GM13976 (cell line): ENCODE data around the gene EHMT1.

Experiments used
- DNase-seq: peaks from one replicate; pipeline ENCODE4 v3.0.0; 2012; ENCODE audit warnings: low spot score
- in situ Hi-C: fragments of 300-500 bp; cut with MboI; formaldehyde crosslinking; loops from one replicate; pipeline ENCODE4 v1.12.0; 2022; ENCODE audit warnings: low sequenced_read_pairs, mixed read lengths, inconsistent platforms; ENCODE audit not compliant: unreplicated experiment
- TF ChIP-seq, protein P1 (sequence below): IDR thresholded peaks from 2 replicates; pipeline ENCODE4 v1.5.1; 2012; ENCODE audit warnings: borderline replicate concordance, mild to moderate bottlenecking; ENCODE audit not compliant: insufficient read depth; ENCODE audit errors: extremely low read depth, missing control alignments, control extremely low read depth

Gene EHMT1

DNA sequence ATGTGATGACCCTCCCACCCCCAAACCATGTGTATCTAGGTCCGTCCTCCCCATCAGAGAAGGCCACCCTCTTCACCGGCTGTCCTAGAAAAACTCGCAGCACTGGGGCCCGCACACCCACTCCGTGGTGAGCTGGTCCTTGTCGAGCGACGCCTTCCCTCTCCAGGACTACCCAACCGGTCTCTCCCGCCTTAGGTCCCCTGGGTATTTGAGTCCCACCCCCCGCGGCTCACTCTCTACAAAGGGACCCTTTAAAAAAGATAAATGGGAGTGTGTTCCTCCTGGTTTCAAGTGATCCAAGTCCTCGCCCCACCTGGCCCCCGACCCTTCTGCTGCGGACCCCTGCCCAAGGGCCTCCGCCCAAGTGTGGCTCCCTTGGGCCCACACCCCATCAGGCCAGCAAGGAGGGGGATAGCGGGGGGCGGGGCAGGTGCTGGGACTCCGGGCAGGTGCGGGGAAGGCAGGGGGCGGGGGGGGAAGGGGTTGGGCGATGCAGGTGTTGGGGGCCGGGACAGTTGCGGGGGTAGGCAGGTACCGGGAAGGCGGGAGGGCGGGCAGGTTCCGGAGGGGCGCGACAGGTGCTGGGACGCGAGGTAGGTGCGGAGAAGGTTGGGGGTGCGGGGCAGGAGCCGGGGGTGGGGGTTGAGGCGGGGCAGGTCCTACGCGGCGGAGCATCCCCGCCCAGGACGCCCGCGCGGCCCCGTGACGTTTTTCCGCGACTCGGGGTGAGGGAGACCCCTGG is 14.3 kb upstream of the EHMT1 start:
- TF ChIP-seq, protein P1, sequence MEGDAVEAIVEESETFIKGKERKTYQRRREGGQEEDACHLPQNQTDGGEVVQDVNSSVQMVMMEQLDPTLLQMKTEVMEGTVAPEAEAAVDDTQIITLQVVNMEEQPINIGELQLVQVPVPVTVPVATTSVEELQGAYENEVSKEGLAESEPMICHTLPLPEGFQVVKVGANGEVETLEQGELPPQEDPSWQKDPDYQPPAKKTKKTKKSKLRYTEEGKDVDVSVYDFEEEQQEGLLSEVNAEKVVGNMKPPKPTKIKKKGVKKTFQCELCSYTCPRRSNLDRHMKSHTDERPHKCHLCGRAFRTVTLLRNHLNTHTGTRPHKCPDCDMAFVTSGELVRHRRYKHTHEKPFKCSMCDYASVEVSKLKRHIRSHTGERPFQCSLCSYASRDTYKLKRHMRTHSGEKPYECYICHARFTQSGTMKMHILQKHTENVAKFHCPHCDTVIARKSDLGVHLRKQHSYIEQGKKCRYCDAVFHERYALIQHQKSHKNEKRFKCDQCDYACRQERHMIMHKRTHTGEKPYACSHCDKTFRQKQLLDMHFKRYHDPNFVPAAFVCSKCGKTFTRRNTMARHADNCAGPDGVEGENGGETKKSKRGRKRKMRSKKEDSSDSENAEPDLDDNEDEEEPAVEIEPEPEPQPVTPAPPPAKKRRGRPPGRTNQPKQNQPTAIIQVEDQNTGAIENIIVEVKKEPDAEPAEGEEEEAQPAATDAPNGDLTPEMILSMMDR: no peak
- in situ Hi-C loops: no loop called here
- DNase-seq: no peak

DNA sequence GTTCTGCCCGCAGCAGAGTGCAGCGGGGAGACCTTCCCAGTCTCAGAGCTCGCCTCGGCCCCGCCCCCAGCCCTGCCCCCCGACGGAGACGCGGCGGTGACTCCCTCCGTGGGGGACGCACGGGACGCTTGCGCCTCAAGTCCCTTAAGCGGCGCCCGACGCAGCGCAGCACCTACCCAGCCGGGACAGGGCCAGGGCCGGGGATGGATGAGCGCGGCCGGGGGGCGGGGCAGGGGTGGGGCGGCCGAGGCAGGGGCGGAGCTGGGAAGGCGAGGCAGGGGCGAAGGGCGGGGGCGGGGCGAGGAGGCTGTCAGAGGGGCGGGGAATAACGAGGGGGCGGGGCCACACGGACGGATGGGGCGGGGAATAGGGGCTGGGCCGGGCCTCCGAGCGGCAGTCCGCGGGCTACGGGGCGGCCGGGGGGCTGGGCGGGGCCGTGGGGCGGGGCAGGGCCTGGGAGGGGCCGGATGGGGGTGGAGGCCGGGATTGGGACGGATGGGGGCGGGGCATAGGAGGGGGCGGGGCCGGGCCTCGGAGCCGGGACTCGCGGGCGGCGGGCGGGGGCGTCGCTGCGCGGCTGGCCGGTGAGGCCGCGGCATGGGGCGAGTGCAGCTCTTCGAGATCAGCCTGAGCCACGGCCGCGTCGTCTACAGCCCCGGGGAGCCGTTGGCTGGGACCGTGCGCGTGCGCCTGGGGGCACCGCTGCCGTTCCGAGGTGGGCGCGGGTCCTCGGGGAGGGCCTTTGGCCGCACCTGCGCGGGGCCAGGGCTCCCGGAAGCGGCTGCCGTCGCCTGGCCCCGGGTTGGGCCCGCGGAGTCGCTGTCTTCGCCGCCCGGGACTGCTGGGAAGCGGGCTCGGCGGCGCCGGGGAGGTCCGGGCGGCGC is 13.4 kb upstream of the EHMT1 start, which contains the start of gene ARRDC1:
Gene ARRDC1 (plus strand): TSS at position 566 of the 884 bp plus-strand sequence. CDS start 32 bp downstream, at position 598.
- TF ChIP-seq, protein P1: peak; percentile 5
- peak; percentile 100 for DNase-seq
- in situ Hi-C loops: no loop called here

DNA sequence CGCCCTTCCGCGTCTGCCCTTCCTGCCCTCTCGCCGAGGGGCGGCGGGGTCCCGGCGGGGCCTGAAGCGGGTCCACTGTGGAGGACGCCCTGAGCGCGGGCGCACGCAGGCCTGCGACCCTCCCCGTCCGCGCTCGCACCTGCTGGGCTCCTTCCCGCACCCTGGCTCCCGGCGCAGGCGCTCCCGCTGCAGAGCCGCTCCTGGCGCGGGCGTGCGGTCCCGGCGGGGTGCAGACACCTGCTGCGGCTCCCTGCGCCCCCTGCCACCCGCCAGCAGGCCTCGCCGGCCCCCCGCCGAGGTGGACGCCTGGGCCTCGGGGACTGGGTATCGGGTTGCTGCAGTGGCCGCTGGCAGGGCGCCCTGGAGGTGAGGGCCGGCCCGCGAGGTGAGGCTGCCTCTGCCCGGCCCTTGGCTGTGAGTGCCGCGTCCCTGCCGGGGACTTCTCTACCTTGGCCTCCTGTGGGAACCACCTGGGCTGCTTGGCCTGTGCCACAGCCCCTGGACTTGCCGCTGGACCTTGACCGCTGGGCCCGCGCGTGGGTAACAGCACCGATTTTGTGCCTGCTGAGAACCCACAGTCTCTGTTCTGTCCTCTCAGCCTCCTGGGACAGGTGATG is 12.7 kb upstream of the EHMT1 start:
- no peak for DNase-seq
- in situ Hi-C loops: no loop called here
- TF ChIP-seq, protein P1: peak; percentile 0

DNA sequence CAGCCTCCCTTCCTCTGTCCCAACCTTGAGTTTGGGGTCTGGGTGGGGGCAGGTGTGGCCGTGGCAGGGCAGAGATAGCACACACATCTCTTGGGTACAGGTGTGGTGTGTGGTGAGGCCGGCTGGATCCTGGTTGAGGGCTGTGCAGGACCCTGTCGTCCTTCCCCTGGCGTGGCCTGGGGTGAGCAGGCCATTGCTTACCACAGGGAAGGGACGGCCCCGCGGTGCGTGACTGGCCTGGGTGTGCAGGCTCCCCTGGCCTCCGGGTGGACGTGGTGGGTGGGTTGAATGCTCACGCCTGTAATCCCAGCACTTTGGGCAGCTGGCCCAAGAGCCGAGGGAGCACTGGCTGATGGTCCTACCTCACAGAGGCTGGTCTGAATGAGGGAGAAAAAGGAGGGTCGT is 12.1 kb upstream of the EHMT1 start:
- DNase-seq: no peak
- in situ Hi-C loops: no loop called here
- TF ChIP-seq, protein P1: no peak

DNA sequence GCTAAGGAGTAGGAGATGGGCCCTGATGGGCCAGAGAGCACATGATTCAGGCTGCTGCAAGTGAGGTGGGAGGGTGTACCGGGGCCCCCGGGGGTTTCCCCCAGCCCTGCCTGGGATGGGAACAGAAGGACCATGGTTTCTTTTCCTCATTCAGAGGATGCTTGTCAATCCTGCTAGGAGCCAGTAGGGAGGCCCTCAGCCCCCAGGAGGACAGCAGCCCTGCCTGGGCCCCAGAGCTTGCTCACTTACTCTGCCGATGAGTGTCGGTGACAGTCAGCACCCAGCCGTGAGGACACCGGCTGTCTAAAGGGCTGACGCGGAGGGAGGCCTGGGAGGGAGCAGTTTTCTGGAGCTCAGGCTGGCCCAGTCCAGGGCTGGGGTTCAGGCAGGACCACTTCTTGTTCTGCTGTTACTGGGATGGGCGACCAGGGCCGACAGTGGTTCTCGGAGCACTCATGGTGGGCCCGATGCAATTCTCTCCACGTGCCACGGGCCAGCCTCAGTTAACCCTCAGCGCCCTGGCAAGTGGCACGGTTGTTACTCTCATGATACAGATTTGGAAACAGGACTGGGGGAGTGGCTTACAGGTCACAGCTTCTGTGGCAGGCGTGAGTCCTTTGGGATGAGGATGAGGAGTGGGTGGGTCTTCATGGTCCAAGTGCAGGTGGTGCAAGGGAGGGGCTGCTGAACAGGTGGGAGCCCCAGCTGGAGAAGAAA is 11.5 kb upstream of the EHMT1 start:
- no peak for DNase-seq
- in situ Hi-C loops: no loop called here
- TF ChIP-seq, protein P1: no peak

DNA sequence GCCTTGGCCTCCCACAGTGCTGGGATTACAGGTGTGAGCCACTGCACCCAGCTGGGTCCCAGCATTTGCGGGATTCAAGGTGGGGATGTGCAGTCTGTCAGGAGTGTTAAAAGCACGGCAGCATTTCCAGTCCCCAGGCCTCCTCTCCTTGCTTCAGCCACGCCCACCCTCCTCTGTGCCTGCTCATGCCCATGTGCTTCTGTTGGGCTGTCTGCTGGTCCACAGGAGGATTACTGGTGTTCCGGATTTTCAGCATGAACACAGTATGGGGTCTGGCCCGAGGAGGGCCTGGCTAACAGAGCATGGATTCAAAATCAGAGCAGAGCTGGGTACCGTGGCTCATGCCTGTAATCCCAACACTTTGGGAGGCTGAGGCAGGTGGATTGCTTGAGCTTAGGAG is 7.9 kb upstream of the EHMT1 start:
- TF ChIP-seq, protein P1: no peak
- no peak for DNase-seq
- in situ Hi-C loops: no loop called here
